ENCODE data around the gene FZD7. TPM values are rescaled to one million over a fixed set of nuclear protein-coding genes. Genes with fewer than 3 reads are reported as not detected.

Gene FZD7
- 1 to 10 TPM in 1 of 2 donors, under 1 TPM in 1; 0.67 to 1.6 TPM for total RNA-seq

DNA sequence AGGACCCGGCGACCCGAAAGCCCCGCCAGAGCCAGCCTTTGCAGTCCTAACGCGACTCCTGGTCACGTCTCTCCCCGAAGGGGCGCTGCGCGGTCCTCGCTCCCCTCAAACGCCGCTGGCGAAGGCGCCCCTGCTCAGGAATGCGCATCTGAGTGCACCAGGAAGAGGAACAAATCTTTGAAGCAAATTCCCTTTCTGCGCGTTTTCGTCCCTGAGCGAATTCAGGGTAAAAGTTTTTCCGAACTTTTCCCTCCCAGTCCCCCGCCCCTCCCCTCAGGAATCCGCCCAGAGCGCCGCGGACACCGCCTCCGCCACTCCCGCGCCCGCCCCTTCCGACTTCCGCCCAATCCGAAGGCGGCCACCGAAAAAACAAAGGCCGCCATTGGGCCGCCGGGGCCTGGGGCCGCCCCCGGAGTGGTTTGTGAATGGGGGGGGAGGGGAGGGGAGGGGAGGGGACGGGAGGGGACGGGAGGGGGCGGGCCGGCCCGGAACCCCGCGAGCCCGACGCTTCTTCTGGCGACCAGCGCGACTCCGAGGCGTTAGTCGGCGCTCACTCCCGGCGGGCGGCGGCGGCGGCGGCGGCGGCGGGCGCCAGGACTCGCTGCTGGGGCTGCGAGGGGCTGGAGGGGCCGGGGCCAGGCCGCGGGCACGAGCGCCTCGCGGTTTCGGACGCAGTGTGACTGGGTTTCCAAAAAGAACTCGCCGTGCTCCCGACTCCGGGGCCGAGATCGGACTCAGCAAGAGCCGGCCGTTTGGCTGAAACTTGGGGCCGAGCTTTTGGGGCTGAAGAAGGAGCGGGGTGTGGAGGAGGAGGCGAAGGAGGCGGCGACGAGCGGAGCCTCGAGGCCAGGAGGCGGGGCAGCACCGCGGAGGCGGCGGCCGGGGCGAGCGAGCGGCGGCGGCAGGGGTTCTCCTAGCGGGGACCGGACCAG is at the start of gene FZD7:
FZD7 (plus strand) TSS at position 539 of the 932 bp plus-strand sequence. CDS start 793 bp downstream, outside the sequence.
- no peaks in the 10 kb centered on the region for H3K36me3 Mint-ChIP-seq
- peak; percentile 92 for DNase-seq (ENCODE audit: low spot score)
- H3K27me3 Mint-ChIP-seq: peaks cover 17 to 26% of the 10 kb centered on the region in 2 donors
- no peak within 1 kb of the TSS for H3K27ac Mint-ChIP-seq
- H3K9me3 Mint-ChIP-seq: no peaks in the 10 kb centered on the region
- ATAC-seq: peak; percentile 90 to 93
- H3K4me3 Mint-ChIP-seq: peak within 1 kb of the TSS; percentile 88
- peaks cover 13 to 14% of the 10 kb centered on the region in 2 donors for H3K4me1 Mint-ChIP-seq (ENCODE audit: low read depth in 2 of 2)

DNA sequence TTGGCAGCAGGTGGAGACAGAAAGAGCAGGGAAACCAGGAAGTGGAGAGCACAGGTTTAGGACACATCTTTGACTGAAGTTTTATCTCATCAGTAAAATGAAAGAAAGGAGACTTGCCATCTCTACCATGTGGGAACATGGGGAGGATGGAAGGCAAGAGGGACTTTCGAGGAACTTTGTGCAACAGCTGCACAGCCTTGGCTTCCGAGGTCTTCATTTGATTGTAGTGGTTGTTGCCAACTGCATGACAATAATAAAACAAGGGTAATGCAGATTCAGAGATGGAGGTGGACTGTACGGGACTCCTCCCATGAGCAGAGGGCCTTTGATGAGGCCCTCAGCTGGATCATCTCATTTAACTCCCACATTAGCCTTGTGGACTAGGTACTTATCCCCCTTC is 49.3 kb upstream of the FZD7 start:
- DNase-seq (ENCODE audit: low spot score): no peak
- H3K4me3 Mint-ChIP-seq: no peak overlapping the region

DNA sequence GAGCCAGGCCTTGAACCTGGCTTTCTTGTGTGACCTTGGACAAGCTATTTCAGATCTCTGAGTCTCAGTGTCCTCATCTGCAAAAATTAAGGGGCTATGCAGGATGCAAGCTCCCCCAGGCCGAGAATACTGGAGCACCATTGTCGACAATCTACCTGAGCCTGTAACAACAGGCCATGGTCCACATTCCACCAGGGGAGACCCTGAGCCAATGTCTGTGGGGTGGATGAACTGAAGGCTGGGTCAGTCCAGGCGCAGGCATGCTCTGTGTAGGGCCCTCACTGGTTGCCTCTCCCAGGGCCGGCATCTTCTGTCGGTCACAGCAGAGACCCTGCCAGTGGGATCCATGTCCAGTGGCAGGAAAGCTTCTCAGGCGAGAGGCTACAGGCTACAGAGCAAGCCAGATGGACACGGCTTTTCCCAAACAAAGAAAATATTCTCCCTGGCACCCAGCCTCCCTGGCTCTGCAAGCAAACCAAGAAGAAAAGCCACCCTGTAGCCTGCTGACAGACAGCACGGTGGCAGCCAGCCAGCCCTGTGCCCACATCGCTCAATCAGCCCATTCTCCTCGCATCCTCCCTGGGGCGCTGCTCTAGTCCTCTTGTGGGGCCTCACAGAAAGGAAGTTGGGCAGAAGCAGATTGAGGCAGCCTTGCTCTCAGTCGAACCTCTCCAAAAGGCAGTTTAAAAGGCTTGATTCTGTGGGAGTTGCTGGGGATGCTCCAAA is 48.7 kb upstream of the FZD7 start:
- DNase-seq (ENCODE audit: low spot score): no peak
- Mint-ChIP-seq H3K27me3 (peaks cover 0 to 9% of the 10 kb centered on the region in 2 donors), H3K36me3 (no peaks in the 10 kb centered on the region), H3K9me3 (no peaks in the 10 kb centered on the region), H3K27ac (no peak overlapping the region), H3K4me1 (ENCODE audit: low read depth in 2 of 2) (no peaks in the 10 kb centered on the region), H3K4me3 (no peak overlapping the region)
- ATAC-seq: peak; percentile 4 to 37

More for the DNA sequence above, 49.3 kb upstream of the FZD7 start:
- no peak overlapping the region for H3K27ac Mint-ChIP-seq
- H3K36me3 Mint-ChIP-seq: no peaks in the 10 kb centered on the region
- no peaks in the 10 kb centered on the region for H3K4me1 Mint-ChIP-seq (ENCODE audit: low read depth in 2 of 2)
- peaks cover 0 to 9% of the 10 kb centered on the region in 2 donors for H3K27me3 Mint-ChIP-seq
- H3K9me3 Mint-ChIP-seq: no peaks in the 10 kb centered on the region
- ATAC-seq: no peak

DNA sequence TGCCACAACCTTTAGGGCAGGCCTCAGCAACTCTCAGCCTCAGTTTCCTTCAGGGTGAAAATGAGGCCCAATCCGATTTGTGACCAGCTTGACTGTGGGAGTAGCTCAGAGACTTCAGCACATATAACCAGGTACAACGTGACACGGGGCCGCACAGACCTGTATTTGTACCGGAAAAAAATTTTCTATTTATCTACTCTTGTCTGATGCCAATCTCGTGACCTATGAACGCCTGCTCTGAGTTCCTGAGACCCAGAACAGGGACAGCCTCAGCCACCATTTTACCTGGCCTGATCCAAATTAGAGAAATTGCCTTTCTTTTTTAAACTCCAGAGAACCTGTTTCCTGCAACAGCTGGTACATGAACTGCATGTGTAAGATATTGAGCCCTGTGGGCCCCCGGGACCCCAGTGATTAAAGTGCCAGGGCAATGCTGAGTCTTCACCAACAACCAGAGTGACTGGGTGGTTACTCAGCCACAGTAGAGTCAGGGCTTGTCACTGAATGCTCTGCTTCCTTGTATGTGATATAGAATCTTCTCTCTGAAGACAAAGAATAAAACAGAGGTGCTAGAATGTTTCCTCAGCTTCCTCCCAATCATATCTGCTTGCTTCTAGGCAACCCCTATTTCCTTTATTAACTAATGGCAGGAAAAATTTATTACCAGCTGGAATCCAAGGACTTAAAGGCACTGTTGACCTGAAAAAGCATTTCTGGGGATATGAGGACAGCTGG is 47.8 kb upstream of the FZD7 start:
- DNase-seq (ENCODE audit: low spot score) (no peak), ATAC-seq (no peak)
- Mint-ChIP-seq H3K36me3 (no peaks in the 10 kb centered on the region), H3K27ac (no peak overlapping the region), H3K4me1 (ENCODE audit: low read depth in 2 of 2) (no peaks in the 10 kb centered on the region), H3K4me3 (no peak overlapping the region), H3K27me3 (peaks cover 0 to 4% of the 10 kb centered on the region in 2 donors), H3K9me3 (no peaks in the 10 kb centered on the region)

DNA sequence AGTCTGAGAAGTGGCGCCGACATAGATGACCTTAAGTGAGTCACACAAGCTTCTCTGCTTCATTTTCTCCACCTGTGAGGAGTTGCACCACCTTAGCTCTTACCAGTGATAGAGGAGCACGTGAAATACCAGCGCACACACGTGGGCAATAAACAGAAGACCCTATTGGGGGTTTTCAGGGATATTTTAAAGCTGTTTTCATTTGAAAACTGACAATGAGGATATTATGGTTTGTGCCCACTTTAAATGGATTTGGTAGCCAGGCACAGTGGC is 47.3 kb upstream of the FZD7 start:
- no peaks in the 10 kb centered on the region for H3K4me1 Mint-ChIP-seq (ENCODE audit: low read depth in 2 of 2)
- ATAC-seq: no peak

DNA sequence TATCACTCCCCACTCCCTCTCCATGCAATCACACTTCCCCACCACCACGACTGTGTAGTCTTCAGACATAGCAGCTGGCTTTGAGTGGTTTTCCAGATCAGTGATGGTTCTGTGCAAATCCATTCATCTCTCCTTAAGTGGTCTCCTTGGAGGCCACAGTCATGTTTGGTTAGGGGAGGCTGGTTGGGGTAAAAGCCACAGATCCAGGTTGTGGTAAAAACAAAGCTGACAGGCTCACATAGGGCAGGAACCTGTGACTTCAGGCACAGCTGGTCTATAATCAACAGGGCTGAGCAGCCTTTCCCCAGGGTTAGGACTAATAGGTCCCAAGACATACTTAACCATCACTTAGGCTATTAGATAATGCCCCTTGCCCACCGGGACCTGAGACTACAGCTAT is 46.2 kb upstream of the FZD7 start:
- Mint-ChIP-seq H3K4me3 (no peak overlapping the region), H3K27ac (no peak overlapping the region), H3K4me1 (ENCODE audit: low read depth in 2 of 2) (no peaks in the 10 kb centered on the region), H3K36me3 (no peaks in the 10 kb centered on the region), H3K9me3 (no peaks in the 10 kb centered on the region), H3K27me3 (no peaks in the 10 kb centered on the region)
- DNase-seq (ENCODE audit: low spot score) (no peak), ATAC-seq (no peak)

More for the DNA sequence above, 47.3 kb upstream of the FZD7 start:
- no peak overlapping the region for H3K27ac Mint-ChIP-seq
- no peaks in the 10 kb centered on the region for H3K27me3 Mint-ChIP-seq
- H3K4me3 Mint-ChIP-seq: no peak overlapping the region
- no peaks in the 10 kb centered on the region for H3K9me3 Mint-ChIP-seq
- no peak for DNase-seq (ENCODE audit: low spot score)
- no peaks in the 10 kb centered on the region for H3K36me3 Mint-ChIP-seq

DNA sequence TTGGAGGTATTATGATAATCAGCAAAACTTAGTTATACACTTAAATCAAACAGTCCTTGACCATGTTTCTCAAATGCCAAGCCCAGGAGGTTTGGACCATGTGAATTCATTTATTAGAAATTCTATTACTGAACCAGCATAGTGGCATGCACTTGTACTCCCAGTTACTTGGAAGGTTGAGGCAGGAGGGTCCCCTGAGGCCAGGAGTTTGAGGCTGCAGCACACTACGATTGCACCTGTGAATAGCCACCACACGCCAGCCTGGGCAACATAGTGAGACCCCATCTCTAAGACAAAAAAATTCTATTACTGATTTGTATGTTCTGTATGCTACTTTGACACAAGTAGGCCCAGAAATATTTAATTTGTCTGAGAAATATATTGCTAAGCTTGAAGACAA is 43.6 kb upstream of the FZD7 start:
- Mint-ChIP-seq H3K9me3 (no peaks in the 10 kb centered on the region), H3K4me1 (ENCODE audit: low read depth in 2 of 2) (no peaks in the 10 kb centered on the region), H3K4me3 (no peak overlapping the region), H3K27ac (no peak overlapping the region), H3K27me3 (peaks cover 6 to 13% of the 10 kb centered on the region in 2 donors), H3K36me3 (no peaks in the 10 kb centered on the region)
- ATAC-seq: no peak
- no peak for DNase-seq (ENCODE audit: low spot score)

DNA sequence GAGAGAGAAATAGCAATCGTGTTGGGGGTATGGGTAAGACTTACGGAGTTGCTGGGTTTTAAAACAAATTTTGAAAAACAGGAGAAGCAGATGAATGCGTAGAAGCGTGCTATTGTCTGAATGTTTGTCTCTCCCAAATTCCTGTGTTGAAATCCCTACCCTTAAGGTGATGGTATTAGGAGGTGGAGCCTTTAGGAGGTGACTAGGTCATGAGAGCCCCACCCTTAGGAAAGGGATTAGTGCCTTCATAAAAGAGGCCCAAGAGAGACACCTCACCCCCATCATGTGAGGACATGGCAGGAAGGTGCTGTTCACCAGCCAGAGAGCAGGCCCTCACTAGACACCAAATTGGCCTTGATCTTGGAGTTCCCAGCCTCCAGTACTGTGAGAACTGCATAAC is 40.7 kb upstream of the FZD7 start:
- H3K4me3 Mint-ChIP-seq: no peak overlapping the region
- H3K36me3 Mint-ChIP-seq: no peaks in the 10 kb centered on the region
- ATAC-seq (peak in 1 of 2 donors; percentile 36), DNase-seq (ENCODE audit: low spot score) (no peak)
- no peaks in the 10 kb centered on the region for H3K4me1 Mint-ChIP-seq (ENCODE audit: low read depth in 2 of 2)
- H3K27me3 Mint-ChIP-seq: peaks cover 10 to 16% of the 10 kb centered on the region in 2 donors
- no peaks in the 10 kb centered on the region for H3K9me3 Mint-ChIP-seq
- no peak overlapping the region for H3K27ac Mint-ChIP-seq

DNA sequence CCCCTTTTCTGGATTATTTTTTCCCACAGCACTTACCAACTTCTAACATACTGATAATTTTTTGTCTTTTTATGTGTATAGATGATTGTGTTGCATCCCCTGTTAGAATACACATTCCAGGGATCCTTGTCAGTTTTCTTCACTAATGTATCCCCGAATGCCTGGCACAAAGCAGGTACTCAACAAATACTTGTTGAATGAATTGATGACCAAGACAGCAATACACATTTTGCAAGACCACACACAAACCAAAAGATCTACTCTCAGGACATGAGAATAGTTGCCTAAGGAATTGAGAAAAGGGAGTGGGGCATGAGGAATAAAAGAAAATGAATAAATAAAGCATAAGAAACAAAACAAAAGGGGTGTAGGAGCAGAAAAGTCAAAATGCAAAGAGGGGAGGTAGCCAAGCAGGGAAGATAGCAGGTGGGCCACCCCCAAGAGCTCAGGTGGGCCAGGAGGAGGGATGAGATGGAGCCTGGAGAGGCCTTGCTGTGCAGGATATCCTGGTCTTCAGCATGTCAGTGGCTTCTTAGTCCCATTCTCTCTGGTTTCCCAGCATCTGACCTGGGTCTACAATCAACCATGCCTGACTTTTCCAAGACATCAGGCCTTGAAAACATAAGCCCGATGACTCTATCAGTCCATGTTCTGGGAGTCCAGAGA is 38.5 kb upstream of the FZD7 start:
- no peak for ATAC-seq
- Mint-ChIP-seq H3K4me1 (ENCODE audit: low read depth in 2 of 2) (no peaks in the 10 kb centered on the region), H3K36me3 (no peaks in the 10 kb centered on the region), H3K4me3 (no peak overlapping the region), H3K27ac (no peak overlapping the region), H3K9me3 (no peaks in the 10 kb centered on the region), H3K27me3 (peaks cover 14 to 21% of the 10 kb centered on the region in 2 donors)
- no peak for DNase-seq (ENCODE audit: low spot score)

DNA sequence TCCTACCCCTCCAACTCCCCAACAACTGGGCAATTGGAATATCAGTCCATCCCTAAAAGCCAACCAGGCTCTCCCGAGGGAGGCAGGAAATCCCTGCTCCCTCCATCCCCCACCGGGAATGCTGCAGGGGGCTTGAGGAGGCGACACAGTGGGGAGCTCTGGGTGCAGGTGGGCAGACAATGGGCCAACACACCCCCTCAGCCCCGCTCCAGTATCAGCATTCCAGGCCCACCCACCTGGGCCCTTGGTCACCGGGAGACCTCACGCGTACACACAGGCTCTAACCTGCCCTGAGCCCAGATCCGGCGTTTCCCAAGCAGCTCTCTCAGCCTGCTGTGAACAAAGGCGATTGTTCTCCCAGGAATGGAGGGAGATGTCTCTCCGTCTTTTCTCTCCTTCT is 37.6 kb upstream of the FZD7 start:
- ATAC-seq (peak in 1 of 2 donors; percentile 31), DNase-seq (ENCODE audit: low spot score) (no peak)
- no peak overlapping the region for H3K27ac Mint-ChIP-seq
- H3K36me3 Mint-ChIP-seq: no peaks in the 10 kb centered on the region
- no peak overlapping the region for H3K4me3 Mint-ChIP-seq
- no peaks in the 10 kb centered on the region for H3K4me1 Mint-ChIP-seq (ENCODE audit: low read depth in 2 of 2)
- peaks cover 14 to 21% of the 10 kb centered on the region in 2 donors for H3K27me3 Mint-ChIP-seq
- H3K9me3 Mint-ChIP-seq: no peaks in the 10 kb centered on the region

DNA sequence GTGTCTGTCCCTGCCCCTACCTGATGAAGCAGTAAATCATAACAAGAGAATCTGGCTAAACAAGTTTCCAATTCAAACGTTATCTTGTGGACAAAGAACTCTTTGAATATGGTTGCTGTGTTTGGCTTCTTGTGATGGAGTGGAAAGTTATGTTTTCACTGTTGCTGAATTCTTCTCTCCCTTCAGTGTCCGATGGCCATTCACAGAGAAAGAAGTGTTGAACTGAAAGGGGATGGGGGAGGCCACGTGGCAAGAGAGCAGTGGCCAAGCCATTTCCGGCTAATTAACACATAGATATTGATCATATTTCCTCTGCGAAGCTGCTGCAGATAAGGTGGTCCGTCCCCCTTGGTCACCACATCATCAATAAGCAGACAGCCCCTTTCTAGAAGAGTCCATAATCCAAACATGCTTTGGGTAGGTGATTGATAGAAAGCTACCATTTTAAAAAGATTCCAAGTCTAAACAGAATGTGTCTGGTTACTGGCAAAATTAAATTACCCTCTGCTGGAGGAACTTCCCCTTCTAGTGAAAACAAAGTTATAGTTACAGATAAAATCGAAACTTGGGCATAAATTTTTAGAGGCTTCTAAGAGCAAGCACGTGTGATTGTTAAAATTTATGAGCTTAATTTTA is 36.9 kb upstream of the FZD7 start:
- no peak for ATAC-seq
- Mint-ChIP-seq H3K27ac (no peak overlapping the region), H3K27me3 (peaks cover 14 to 21% of the 10 kb centered on the region in 2 donors), H3K36me3 (no peaks in the 10 kb centered on the region), H3K9me3 (no peaks in the 10 kb centered on the region), H3K4me3 (no peak overlapping the region), H3K4me1 (ENCODE audit: low read depth in 2 of 2) (no peaks in the 10 kb centered on the region)
- DNase-seq (ENCODE audit: low spot score): no peak

DNA sequence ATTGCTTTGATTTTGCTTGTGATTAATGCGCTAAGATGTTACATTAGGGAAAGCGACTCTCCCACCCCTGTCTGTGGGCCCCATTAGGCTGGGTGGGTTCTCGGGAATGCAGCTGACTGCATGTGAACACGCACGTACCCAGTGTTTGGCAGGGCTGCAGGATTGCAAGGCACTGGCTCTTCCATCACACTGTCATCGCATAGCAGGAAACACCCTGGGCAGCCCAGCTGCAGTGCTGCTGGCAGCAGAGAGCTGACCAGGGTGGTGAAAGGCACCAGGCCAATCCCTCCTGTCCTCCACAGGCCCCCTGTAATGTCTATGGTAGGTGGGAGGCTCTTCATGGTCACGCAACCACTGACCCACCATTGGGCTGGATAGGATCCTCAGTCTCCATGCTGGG is 34.4 kb upstream of the FZD7 start:
- Mint-ChIP-seq H3K9me3 (no peaks in the 10 kb centered on the region), H3K4me3 (no peak overlapping the region)
- peak; percentile 13 to 55 for ATAC-seq

DNA sequence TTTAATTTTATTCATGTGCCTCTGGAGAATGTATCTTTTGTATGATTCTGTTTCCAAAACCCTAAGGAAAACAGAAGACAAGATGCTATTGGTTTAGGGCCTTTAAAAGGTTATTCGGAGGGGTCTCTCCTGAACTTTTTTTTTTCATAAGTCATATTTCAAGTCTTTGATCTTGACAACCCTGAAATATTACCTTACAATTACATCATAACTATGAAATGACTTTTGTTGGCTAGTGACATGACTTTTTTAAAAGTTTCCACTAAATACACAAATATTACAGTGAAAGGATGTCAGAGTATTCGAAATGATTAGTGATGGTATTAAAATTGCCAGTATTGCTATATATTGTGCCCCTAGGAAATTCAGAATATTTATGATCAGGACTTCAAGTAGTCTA is 31.8 kb upstream of the FZD7 start:
- ATAC-seq: no peak

More for the DNA sequence above, 34.4 kb upstream of the FZD7 start:
- peak overlapping the region in 1 of 2 donors; percentile 3 for H3K27ac Mint-ChIP-seq
- H3K4me1 Mint-ChIP-seq (ENCODE audit: low read depth in 2 of 2): no peaks in the 10 kb centered on the region
- H3K36me3 Mint-ChIP-seq: no peaks in the 10 kb centered on the region
- H3K27me3 Mint-ChIP-seq: peaks cover 10 to 12% of the 10 kb centered on the region in 2 donors
- DNase-seq (ENCODE audit: low spot score): no peak

More for the DNA sequence above, 31.8 kb upstream of the FZD7 start:
- H3K27ac Mint-ChIP-seq: no peak overlapping the region
- peaks cover 5 to 8% of the 10 kb centered on the region in 2 donors for H3K27me3 Mint-ChIP-seq
- no peak for DNase-seq (ENCODE audit: low spot score)
- H3K4me3 Mint-ChIP-seq: no peak overlapping the region
- H3K4me1 Mint-ChIP-seq (ENCODE audit: low read depth in 2 of 2): no peaks in the 10 kb centered on the region
- no peaks in the 10 kb centered on the region for H3K9me3 Mint-ChIP-seq
- H3K36me3 Mint-ChIP-seq: no peaks in the 10 kb centered on the region

Measured in natural killer cell treated with Interleukin-12 subunit alpha and Interleukin-12 subunit beta and Interleukin-15 and Interleukin-18, amount 100 ng/mL, for 72 hours (primary cell).